Heart left ventricle (tissue), 13 donors: ENCODE measurements around the gene NRF1.
"Not testable (repeated sequence)": the region's sequence is repeated elsewhere in the genome, so short reads cannot be mapped to it uniquely, and the experiment has no call there.

Experiments used
- CTCF ChIP-seq, 12 donors: fragments of 200-600 bp; sonication (generic) in 4 of 12; IDR thresholded peaks; one replicate each; pipeline versions ENCODE4 v1.5.0 to v1.8.0; 2018 to 2022; ENCODE audit warnings: antibody characterized with exemption in 12 of 12, mild to moderate bottlenecking in 5 of 12
- POLR2A ChIP-seq, 2 donors: fragments of 450-650 bp; IDR thresholded peaks; one replicate each; pipeline ENCODE4 v1.6.1; 2017; ENCODE audit warnings: antibody characterized with exemption in 2 of 2, mild to moderate bottlenecking in 2 of 2, moderate library complexity in 2 of 2
- donor health status: ischemic (EF 13 %, LVEDD 7.1; RV severe dilation, severe dysfunction).
- donor health status: DM: no; HTN: yes; CAD: no.
- donor health status: DM: no; HTN: no; CAD: no.
- donor health status: ischemic (EF 25% LVEDD 6.9; RV normal size, moderate dysfunction).
- donor health status: ischemic (EF 25% LVEDD 5.7; RV mildly dilated, moderate dysfunction).
- donor health status: ischemic (EF 35%, LVEDD 5.7; RV mildly dilated, moderate dysfunction).
- donor health status: nonischemic (EF 11% LVEDD 7.7; RV severe dilation, severe dysfunction).
- donor health status: DM: yes; HTN: yes; CAD: no.
- donor health status: PGD.
- donor health status: ischemic (EF 29% LVEDD 5.4; RV normal size, mild dysfunction).
- donor health status: nonischemic (EF 23%, LVEDD 6.1; RV moderate dilation, normal function).

- TF ChIP-seq CTCF, POLR2A (IDR thresholded peaks at IDR 0.05): not testable (repeated sequence)
These were observed 25.3 kb upstream of the NRF1 start for GRCh38 chr7:129586179-129586578.
